GM18868 (cell line): Measurements from ENCODE around the gene SH3BGR.

Experiments used
- ATAC-seq: cut with Tn5 transposase; IDR thresholded peaks from one replicate; pipeline ENCODE4 v1.9.1; 2021; ENCODE audit warnings: mild to moderate bottlenecking, moderate library complexity; ENCODE audit not compliant: unreplicated experiment

SH3BGR gene

DNA sequence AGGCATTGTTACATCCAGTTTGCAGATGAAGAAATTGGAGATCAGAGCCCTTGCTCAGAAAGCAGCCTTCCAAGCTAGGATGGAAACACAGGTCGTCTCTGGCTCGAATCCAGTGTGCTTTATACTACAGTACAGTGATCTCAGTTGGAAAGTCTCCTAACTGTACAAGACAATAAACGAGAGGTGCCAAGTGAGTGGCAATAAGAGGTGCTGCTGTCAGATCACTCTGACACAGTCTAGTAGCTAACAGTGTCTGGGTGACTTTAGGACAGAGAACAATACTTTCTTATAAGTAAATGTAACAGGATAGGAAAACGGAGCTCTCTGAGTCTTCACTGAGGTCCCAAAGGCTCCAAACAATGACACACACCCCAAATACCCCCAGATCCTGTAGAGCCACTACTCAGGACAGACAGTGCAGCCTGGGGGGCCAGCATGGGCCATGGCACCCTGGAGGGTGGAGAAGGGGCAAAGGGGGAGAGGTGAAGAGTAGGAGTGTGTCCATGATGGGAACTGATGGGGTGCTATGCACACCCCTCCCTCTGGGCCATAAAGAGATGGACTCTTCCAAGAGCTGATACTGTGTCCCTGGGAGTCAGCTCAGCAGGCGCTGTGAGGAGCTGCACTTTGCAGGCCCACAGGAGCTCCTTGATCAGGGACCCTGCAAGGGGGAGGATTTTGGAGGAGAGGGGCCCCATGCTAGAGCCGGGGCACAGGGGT, 3.3 kb downstream of the SH3BGR start:
- no peak for ATAC-seq

DNA sequence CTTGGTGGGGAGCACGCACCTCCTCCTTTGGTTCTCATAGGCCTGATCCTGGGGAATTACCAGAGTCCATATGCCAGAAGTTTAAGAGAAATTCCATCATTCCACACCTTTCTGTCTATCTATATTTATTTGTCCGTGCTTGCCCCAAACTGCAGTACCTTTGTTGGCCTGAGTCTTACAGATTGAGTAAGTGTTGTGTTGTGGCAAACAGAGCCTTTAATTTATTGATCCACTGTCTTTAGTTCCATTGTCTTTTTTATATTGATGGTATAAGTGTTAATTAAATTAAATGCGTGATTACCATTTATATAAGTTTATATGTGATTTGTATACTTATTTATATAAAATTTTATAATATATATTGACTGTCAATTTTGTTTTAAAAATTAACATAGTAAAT, 4.9 kb downstream of the SH3BGR start:
- ATAC-seq, result no peak

DNA sequence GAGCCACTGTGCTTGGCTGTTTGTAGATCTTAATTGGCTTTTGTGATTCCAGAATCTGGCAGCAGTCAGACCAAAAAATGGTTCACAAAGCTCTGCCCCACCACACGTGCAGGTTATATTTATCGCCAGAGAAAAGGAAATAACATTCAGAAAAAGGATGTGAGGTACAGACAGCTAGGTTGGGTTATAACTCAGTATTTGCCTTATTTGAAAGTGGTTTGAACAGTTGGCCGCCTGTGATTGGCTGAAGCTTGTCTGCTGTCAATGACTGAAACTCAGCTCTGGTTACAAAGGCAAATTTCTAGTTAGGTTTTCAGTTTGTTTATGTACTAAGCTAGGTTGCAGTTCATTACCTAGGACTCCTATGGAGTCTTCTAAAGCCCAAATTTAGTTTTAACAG, 9.6 kb downstream of the SH3BGR start:
- ATAC-seq, result peak; percentile 59

- ATAC-seq, result no peak
Observed at GRCh38 chr21:39463308-39463707, 11.5 kb downstream of the SH3BGR start.

- no peak for ATAC-seq
Observed at GRCh38 chr21:39466584-39466983, 14.8 kb downstream of the SH3BGR start.

DNA sequence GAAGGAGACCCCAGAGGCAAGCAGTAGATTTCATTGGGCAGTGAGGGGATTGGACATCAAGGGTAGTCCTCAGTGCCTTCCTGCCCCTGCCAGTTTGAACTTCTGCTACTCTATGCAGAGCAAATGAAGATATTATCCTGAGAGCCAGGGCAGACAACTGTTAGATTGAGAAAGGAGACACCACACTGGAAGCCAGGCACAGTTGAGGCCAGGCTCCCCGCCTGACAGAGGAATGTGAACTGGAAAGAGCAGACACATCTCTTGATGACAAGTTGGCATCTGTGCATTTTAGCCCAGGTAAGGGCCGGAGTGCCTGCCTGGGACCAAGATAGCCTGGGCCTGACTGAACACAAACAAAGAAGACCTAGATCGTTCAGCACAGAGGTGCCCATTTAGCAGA, 16.0 kb downstream of the SH3BGR start:
- ATAC-seq, result no peak

DNA sequence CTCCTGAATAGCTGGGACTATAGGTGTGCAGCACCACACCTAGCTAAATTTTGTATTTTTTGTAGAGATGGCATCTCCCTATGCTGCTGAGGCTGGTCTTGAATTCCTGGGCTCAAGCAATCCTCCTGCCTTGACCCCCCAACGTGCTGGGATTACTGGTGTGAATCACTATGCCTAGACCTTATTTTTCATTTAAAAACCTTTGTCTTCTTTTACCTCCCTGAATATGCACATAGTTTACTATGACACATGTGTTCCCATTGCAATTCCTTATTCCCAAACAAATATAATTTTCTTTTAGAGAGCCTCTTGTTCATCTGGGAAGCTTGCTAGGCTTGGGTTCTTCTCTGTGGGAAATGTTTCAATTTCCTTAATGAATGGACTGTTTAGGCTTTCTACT, 16.8 kb downstream of the SH3BGR start:
- no peak for ATAC-seq

DNA sequence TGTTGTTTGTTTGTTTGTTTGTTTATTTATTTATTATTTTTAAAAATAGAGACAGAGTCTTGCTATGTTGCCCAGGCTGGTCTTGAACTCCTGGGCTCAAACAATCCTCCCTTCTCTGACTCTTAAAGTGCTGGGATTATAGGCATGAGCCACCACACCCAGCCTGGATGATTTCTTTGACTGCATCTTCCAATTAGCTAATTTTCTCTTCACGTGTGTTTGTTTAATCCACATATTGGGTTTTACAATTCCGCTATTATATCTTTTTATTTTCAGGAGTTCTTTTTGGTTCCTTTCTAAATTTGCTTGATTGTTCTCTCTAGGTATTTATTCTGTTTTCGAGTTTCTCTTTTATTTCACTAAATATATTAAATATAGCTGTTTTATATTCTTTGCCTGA, 19.8 kb downstream of the SH3BGR start:
- ATAC-seq, result no peak

GRCh38 chr21:39472786-39473185, 21.0 kb downstream of the SH3BGR start:
- ATAC-seq, result no peak

DNA sequence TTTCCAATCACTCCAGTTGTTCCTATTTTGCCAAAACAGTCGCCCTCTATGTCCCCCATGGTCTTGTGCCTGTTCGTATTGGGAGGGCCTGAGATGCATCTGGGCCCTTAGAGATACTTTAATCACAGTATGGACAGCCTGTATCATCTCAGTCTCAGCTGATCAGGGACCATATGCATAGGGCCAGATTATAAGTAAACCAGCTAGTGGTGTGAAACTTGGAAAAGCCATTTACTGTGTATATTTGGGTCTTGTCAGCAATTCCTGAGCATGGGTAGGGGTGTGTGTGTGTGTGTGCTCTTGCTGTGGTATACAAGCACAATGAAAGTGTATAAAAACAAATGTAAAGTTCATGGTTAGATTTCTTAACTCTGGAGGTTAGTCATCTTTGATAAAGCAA, 22.8 kb downstream of the SH3BGR start:
- no peak for ATAC-seq

GRCh38 chr21:39479164-39479813, 27.5 kb downstream of the SH3BGR start:
- ATAC-seq, result no peak

DNA sequence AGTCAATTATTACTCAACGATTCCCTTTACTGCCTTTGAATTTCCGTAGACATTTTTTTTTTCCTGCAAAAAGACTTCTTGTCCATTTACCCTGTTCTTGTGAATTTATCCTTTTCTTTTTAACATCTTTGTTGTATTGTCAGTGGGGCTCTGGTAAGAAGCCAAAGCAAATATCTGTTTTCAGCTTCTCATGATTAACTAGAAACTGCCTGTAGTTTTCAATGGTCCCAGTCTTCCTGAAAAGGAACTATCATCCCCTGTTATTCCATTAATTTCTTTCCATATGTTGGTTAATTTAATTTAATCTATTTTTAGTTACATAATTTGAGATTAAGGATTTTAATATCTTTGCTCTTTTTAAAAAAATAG, 28.0 kb downstream of the SH3BGR start:
- ATAC-seq, result no peak

GRCh38 chr21:39480271-39480670, 28.5 kb downstream of the SH3BGR start:
- no peak for ATAC-seq

DNA sequence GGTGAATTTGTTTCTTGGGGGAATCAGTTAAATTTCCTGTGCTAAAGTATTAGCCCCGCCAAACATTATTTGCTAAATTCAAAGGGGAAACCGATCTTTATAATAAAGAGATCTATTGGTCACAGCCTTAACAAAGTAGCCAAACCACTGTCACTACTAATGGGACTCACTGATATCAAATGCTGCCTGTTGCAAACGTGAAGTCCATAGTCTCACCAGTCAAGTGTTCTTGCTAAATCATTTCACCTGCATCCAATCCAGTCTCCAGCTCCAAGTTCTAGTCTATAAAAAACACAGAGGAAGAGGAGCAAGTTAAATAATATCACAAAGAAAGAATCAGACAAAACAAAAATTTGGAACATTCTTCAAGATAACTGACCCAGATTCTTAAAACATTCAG, 30.1 kb downstream of the SH3BGR start:
- ATAC-seq, result no peak

DNA sequence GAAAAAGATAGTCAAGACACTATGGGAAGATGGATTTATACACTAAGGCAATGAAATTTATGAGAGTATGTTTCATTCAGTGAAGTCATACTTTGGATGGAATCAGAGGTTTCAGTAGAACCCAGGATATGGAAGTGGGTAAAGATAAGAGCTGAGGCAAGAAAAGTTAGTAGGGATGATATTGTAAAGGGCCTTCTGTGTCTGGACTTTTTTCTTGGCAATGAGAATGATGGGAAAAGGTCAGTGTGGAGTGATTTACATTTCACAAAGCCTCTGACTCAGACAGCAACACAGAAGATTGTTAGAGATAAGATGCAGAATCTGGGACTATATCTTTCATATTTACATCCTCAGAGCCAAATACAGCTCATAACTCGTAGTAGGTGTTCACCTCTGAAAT, 32.1 kb downstream of the SH3BGR start:
- no peak for ATAC-seq

GRCh38 chr21:39484711-39485276, 33.0 kb downstream of the SH3BGR start:
- no peak for ATAC-seq

DNA sequence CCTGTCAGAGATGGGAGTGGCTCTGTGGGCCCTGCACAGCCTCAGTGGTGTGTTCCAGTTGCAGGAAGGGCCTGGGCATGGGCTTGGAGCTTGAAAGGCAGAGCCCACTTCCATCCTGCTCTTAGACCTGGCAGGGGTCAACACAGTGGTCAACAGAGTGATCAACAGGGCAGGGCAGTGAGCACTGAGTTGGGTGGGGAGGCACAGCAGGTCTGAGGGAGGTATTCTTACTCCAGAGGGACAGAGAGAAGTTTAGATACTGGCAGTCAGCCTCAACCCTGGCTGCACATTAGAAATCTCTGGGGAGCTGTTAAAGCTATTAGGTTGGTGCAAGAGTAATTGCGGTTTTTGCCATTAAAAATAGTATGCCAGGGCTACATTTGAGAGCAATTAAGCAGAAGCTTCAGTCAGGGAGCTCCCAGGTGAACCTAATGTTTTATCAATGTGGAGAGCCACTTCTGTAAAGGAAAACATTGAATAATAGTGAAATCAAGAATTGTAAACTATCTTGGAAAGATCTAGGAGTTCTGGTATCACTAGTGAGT, 37.7 kb downstream of the SH3BGR start:
- ATAC-seq, result no peak

GRCh38 chr21:39499156-39499555, 47.4 kb downstream of the SH3BGR start:
- ATAC-seq, result no peak

DNA sequence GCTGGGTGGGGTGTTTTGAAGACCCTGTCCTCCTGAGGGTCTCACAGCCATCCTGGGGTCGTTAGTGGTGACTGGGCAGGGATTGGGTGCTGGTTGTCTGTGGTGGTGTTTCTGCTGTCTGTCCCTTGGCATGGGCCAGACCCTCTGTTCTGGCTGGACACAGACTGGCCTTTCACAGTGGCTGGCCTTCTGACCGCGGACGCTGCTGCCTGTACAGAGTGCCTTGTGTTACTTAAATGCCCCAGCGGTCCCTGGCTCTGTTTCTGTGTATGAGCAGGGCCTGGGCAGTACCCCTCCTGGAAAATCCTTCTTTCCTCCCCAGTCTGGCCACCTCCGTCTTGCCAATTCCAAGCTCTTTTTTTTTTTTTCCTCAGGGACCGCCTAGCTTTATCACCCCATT, 50.9 kb downstream of the SH3BGR start:
- ATAC-seq, result no peak

DNA sequence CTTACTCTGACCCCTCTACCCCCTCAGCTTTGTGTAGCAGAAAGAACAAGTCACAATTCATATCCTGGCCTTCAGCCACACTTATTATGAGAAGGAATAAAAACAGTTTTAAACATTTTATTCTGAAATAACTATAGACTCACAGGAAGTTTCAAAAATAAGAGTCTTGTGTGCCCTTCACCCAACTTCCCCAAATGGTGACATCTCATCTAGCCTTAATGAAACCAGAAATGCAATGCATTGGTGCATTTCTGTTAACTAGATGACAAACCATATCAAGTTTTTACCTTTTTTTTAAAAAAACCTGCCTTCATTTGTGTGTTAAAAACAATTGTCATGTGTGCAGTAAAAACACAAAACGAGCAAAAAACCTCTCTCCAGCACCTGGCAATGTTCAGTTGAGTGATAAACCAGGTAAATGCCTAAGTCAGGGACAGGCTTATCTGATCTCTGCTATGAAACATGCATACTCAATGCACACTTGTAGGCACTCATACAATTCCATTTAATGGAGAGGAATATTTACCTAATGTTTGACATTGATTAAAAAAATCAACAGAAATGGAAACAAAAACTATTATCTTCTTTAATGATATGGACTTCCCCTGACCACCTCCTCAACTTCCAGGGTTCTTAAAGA, 51.5 kb downstream of the SH3BGR start:
- ATAC-seq, result no peak

GRCh38 chr21:39504230-39504629, 52.5 kb downstream of the SH3BGR start:
- no peak for ATAC-seq

DNA sequence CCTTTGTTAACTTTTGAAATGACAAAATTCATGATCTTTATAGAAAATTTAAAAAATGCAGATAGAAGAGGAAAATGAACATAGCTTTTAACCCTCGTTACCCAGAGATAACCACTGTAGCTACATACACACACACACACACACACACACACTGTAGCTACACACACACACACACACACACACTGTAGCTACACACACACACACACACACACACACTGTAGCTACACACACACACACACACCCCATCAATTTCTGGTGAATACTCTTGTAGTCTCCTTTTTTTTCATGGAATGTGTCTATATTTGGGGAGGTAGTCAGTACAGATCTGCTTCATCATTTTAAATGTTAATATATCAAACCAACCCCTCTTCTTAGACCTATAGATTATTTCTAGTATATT, 58.5 kb downstream of the SH3BGR start:
- no peak for ATAC-seq
